ENCODE measurements around the gene AFP.

DNA sequence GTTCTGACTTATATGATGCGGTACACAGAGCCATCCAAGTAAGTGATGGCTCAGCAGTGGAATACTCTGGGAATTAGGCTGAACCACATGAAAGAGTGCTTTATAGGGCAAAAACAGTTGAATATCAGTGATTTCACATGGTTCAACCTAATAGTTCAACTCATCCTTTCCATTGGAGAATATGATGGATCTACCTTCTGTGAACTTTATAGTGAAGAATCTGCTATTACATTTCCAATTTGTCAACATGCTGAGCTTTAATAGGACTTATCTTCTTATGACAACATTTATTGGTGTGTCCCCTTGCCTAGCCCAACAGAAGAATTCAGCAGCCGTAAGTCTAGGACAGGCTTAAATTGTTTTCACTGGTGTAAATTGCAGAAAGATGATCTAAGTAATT is 15.4 kb upstream of the AFP start:
- TF ChIP-seq POLR2AphosphoS5 (IDR thresholded peaks at IDR 0.05; ENCODE audit: low read depth, low read length) (no peak), POLR2A (IDR thresholded peaks at IDR 0.05; ENCODE audit: low read depth, low read length) (no peak)
